Fibroblast of gingiva (primary cell): ENCODE data around the gene PTPRN2.
"Not testable (repeated sequence)": the region's sequence is repeated elsewhere in the genome, so short reads cannot be mapped to it uniquely, and the experiment has no call there.

Experiments used
- DNase-seq: peaks from one replicate; pipeline ENCODE4 v3.0.0-alpha.2; 2011; ENCODE audit warnings: low read depth

PTPRN2 gene

GRCh38 chr7:157711353-157711888, 876.2 kb downstream of the PTPRN2 start:
- no peak for DNase-seq

DNA sequence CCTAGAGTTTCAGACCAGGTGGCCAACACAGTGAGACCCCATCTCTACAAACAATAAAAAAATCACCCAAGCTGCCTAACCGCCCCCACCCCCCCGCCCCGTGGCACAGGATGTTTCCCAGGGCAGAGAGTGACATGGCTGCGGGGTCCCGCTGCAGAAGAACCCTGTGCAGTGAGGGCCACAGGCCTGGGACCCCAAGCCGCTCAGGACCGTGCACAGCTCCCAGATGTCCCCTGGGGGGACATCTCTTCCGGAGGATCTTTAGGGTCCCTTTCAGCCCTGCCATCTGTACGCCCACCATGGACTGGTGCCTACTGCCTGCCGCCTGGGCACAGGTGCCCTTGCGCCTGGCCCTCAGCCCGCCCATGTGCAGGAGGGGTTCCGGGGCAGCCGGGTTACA, 877.2 kb downstream of the PTPRN2 start:
- DNase-seq: no peak

DNA sequence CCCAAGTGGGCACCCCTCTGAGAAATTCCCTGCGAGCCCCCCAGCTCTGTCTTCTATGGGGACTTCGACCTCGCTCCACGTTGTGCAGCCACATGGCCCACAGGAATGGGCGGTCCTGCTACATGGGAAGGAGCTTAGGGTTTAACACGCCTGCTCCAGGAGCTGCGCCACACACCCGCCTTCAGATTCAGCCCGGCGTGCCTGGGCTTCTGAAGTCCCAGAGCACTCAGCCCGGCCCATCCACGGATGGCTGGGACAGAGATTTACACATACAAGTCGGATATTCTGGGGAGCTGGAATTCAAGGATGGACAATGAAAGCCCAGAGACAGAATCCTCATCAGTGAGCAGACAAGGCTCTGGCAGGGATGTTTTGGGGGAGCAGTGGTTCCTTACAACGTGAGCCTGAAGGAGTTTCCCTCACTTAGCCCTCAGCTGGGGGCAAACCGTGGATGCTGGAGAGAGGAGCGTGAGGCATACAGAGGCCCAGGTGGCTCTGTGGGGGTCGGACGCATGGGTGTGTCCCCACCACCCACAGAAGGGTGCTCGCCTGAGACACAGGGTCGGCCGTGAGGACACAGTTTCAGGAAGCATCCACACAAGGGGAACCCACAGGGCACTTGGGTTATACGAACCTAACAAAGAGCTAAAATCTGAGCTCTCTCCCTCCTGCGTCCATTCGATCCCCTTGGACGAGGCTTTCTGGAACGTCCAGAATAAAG, 877.9 kb downstream of the PTPRN2 start:
- no peak for DNase-seq

GRCh38 chr7:157708919-157709295, 878.7 kb downstream of the PTPRN2 start:
- no peak for DNase-seq

DNA sequence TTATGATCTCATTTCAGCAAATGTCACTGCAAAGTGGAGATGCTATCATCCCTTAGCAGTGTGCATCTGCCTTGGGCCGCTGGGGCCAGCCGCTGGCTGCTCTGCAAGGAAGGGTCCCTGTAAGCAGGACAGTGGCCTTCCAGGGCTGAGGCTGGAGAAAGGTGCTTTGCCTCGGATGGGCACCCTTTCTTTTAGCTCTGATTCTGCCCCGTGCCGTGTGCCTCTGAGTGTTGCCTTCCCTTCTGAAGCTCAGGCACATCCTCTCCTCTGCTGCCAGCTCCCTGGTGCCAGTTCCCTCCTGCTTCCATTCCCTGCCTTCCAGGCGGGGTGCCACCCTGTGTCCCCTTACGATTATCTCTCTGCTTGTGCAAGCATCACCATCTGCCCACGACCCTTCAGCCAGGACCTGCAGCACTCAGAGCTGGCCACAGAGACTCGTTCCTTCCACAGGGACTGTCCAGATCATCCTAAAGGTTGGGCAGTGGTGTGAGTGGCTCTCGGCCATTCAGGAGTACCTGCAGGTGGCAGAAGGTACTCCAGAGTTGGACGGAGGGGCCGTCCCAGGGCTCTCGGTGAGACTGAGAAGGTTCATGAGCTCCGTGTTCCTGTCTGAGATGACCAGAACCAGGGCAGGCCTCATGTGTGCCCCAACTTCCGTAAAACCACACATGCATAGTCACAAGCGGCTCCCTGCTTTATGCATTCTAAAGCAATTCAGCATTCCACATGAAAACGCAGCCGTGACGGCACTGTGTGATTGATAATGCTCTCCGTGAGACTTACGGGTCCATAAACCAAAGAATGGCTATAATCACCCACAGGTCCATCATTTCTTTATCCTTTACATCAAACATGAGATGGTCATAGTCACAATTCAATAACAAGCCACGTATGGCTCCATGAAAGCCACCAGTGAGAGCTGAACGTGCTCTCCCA, 879.4 kb downstream of the PTPRN2 start:
- DNase-seq: no peak

GRCh38 chr7:157704365-157704764, 883.3 kb downstream of the PTPRN2 start:
- DNase-seq: no peak

GRCh38 chr7:157703534-157704195, 884.0 kb downstream of the PTPRN2 start:
- no peak for DNase-seq

DNA sequence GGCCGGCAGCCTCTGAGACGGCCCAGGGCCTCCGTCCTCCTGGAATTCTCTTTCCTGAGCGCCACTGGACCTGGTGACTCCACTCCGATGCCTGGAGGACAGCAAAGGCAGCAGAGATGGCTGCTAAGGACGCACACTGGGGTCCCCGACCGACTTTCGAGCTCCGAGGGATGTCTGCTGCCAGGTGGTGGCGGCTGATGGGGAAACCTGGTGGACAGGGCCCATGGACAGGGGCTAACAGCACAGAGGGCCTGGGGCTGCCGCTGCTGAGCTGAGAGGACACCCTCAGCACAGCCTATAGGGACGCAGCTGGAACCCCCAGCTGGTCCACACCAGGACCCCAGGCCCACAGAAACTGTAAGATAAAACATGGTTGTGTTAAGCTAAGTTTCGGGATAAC, 884.5 kb downstream of the PTPRN2 start:
- DNase-seq: no peak

- no peak for DNase-seq
Measured at GRCh38 chr7:157702311-157703023, 885.2 kb downstream of the PTPRN2 start.

GRCh38 chr7:157701395-157702180, 886.0 kb downstream of the PTPRN2 start:
- DNase-seq: not testable (repeated sequence)

GRCh38 chr7:157700231-157701005, 887.2 kb downstream of the PTPRN2 start:
- no peak for DNase-seq

DNA sequence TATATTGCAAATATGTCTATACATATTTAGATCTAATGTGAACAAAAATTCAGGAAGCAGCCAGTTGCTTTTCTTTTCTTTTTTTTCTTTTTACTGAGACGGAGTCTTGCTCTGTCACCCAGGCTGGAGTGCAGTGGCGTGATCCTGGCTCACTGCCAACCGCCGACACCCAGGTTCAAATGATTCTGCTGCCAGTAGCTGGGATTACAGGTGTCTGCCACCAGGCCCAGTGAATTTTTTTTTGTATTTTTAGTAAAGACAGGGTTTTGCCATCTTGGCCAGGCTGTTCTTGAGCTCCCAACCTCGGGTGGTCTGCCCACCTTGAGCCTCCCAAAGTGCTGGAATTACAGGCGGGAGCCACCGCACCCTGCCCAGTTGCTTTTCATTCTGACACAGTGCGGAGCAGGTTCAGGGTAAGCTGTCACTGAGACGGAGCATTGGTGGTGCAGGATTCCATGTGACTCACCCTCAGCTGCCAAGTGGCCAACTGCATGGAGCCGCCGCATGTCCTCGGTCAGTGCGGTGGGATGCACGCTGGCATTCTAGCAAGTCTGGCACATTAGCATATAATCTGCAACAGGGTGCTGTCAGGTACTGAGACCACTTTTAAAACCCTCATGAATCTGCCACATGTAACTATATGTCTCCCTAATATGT, 888.1 kb downstream of the PTPRN2 start:
- DNase-seq: no peak

- not testable (repeated sequence) for DNase-seq
Measured at GRCh38 chr7:157697287-157697686, 890.3 kb downstream of the PTPRN2 start.

GRCh38 chr7:157695609-157696008, 892.0 kb downstream of the PTPRN2 start:
- DNase-seq: not testable (repeated sequence)

DNA sequence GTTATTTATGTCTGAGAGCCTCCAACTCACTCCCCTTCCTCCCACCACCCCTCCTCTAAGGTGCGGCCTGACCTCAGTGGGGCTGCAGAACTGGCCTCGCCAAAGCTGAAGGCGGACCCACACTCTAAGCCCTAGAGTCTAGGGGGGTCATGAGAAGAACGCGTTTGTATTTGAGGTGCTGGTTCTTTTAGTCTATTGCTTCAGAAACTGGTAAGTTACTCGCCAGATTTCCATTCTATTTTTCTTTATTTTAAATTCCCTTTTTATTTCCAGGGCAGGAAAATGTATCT, 893.3 kb downstream of the PTPRN2 start:
- DNase-seq: no peak

DNA sequence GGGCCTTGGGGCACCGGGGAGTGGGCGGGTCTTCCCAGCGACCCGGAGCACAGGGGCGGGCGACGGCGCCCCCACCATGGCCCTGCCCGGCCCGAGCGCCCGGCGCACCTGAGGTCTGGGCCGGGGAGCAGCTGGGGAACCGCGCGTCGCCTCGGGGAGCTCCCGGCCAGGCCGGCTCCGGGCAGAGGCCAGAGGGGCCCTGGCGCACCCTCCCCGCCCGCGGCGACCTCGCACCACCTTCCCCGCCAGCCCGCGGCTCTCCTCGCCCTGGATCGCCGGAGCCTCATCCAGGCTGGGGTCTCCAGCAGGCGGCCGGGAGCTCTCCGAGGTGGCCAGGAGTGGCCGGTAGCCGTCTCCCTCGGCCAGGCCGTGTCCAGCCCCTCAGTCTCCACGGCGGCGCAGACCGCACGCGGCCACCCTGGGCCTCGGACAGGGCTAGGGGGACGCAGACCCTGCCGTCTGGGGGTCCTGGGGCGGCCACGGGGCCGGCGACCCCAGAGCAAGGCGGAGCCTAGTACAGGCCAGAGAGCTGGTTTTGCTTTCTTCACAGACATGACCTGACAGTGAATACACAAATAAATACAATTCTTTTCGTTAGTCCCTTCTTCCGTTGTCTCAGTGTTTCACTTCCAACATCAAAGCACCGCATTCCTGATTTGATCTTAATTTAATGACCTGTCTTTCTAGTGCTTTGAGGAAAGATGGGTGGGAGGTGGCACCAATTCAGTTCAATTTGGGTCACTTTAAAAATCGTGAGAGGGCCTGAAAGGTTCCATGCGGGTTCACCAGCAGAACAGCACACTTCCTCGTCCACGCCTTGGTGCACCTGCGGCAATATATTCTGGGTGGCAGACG, 893.9 kb downstream of the PTPRN2 start:
- no peak for DNase-seq

DNA sequence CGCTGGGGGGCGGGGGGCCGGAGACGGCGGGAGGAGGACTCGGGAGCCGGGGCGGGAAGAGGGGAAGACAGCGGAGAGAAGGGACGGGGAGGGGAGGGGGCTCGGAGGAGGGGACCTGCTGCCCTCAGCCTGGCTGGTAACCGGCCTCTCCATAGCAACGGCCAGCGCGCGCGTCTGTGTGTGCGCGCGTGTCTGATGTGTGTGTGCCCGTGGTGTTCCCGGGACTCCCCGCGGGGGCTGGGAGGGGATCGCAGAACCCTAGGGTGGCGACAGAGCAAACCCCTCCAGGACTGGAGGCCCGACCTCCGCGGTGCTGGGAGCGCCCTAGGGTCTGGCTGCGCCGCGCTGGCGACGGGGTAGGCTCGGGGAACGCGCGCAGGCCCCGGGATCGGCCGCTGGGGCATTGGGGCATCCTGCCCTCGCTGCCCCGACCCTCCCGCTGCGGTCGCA, 894.5 kb downstream of the PTPRN2 start:
- DNase-seq: no peak

DNA sequence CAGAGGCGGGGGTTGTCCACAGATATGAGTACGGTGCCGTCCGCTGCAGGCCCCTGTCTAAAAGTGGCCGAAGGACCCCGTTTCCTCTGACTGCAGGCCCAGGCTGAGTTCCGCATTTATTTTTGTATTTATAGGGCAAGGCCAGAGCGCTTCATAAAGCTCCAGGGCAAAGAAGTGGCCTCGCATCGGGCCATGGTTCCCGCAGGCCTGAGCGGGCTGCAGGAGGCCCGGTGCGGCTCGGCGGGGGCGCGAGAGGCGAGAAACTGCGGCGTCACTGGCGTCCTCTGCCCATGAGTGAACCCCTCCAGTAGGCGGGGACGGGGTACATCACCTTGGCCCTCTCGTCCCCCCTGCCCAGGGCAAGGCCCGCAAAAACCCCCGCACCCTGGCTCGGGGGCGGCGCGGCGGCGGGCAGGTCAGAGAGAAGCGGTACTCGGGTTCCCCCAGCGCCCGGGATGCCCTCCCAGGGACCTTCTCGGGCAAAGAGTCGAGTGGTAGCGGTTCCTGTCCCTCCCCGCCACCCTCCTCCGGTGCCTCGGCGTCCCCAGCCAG, 895.1 kb downstream of the PTPRN2 start:
- DNase-seq: no peak
